Gastrocnemius medialis (tissue), 4 donors: Measurements from ENCODE around the gene NFIA. TPM values are rescaled to one million over a fixed set of nuclear protein-coding genes. Genes with fewer than 3 reads are reported as not detected.

Experiments
- ATAC-seq, 2 donors: fragments of 150-250 bp; one replicate each; pipeline ENCODE4 v1.9.1; 2016
- DNase-seq, 2 donors: peaks; one replicate each; pipeline ENCODE4 v3.0.0-alpha.2; 2019
- H3K27ac ChIP-seq, 4 donors: fragments of 200-600 bp; sonication (generic); 1 replicate in 1 of 4; 2 replicates in 3 of 4; pipeline ENCODE4 v1.5.1; 2016 to 2018; ENCODE audit warnings: mild to moderate bottlenecking in 2 of 4, moderate library complexity in 1 of 4
- H3K27me3 ChIP-seq, 3 donors: fragments of 200-600 bp; sonication (generic) in 2 of 3; 1 replicate in 1 of 3; 2 replicates in 2 of 3; pipeline versions ENCODE4 v1.5.1 to v1.6.0; 2016 to 2019; ENCODE audit warnings: mild to moderate bottlenecking in 1 of 3, moderate library complexity in 1 of 3
- H3K36me3 ChIP-seq, 2 donors: fragments of 200-600 bp; sonication (generic) in 1 of 2; one replicate each; pipeline ENCODE4 v1.5.1; 2017 to 2018
- H3K4me1 ChIP-seq, 2 donors: fragments of 200-600 bp; sonication (generic) in 1 of 2; one replicate each; pipeline ENCODE4 v1.5.1; 2016 to 2017; ENCODE audit warnings: mild to moderate bottlenecking in 2 of 2
- H3K4me3 ChIP-seq, 4 donors: fragments of 200-600 bp; sonication (generic) in 3 of 4; 1 replicate in 1 of 4; 2 replicates in 3 of 4; pipeline ENCODE4 v1.5.1; 2016 to 2019; ENCODE audit warnings: mild to moderate bottlenecking in 2 of 4
- H3K9me3 ChIP-seq, 3 donors: fragments of 200-600 bp; sonication (generic) in 2 of 3; 1 replicate in 1 of 3; 2 replicates in 2 of 3; pipeline ENCODE4 v1.5.1; 2016 to 2019
- POLR2A ChIP-seq, 2 donors: fragments of 450-650 bp; IDR thresholded peaks; one replicate each; pipeline ENCODE4 v1.6.1; 2017; ENCODE audit warnings: antibody characterized with exemption in 2 of 2, mild to moderate bottlenecking in 2 of 2, moderate library complexity in 2 of 2
- in situ Hi-C, 4 donors: fragments of 200-750 bp; cut with MboI; loops; one replicate each; pipeline versions ENCODE4 v1.15.0 to v1.8.0; 2017; ENCODE audit warnings: low sequenced_read_pairs in 4 of 4
- intact Hi-C: fragments of 100-400 bp; cut with DNase I; formaldehyde crosslinking; loops from one replicate; pipeline ENCODE4 v1.15.1; 2023; ENCODE audit warnings: low total_unique reads
- total RNA-seq, 4 donors: library from RNA; depleted of rRNA; stranded (reverse); fragments of >200 nt; gene quantifications; one replicate each; pipeline versions ENCODE4 v1.1.0 to v1.2.3, GENCODE V29; 2016
- TF ChIP-seq, protein P1 (sequence below), 5 experiments: fragments of 450-650 bp in 3 of 5; fragments of 200-600 bp in 2 of 5; sonication (generic) in 2 of 5; IDR thresholded peaks in 4 of 5; conservative IDR thresholded peaks in 1 of 5; 1 replicate in 4 of 5; 2 replicates in 1 of 5; pipeline ENCODE4 v1.5.1; 2016 to 2019; ENCODE audit warnings: antibody characterized with exemption in 5 of 5, mild to moderate bottlenecking in 3 of 5, moderate library complexity in 3 of 5

Gene NFIA
- total RNA-seq, 4 donors from 2014 or later, result 12.9 to 27.0 (median 26.6) TPM

DNA sequence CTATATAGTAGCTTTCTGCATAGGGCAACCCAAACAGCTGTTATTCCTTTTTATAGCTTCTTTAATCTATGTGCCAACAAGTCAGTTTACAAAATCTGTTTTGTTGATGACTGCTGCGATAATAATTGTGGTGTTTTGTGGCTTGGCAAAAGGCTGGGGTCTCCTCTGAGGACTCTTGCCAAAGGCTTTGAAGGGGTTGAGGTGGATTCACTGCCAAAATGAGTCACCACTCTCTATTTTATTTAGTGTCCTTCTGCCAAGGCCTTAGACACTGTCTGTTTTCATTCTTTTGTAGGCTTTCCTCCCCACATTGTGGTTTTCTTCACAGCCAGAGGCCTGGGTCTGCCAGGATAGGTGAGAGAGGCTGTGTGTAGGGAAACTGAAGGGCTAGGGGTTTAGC lies 161.8 kb downstream of the NFIA start:
- in situ Hi-C loops (loop anchor here in 1 of 4 donors (25.0 kb wide), 1 partner anchor 182 kb away; no protein-coding TSS in a partner anchor), intact Hi-C loops (loop anchor here (5.0 to 10.0 kb wide), 4 partner anchors 62 to 201 kb away; no protein-coding TSS in a partner anchor)
- Histone ChIP-seq H3K9me3 (no peaks in the 10 kb centered on the region), H3K4me3 (no peak overlapping the region), H3K36me3 (no peaks in the 10 kb centered on the region), H3K27me3 (no peaks in the 10 kb centered on the region), H3K27ac (peak overlapping the region; percentile 83 to 89 (median 86)), H3K4me1 (peaks cover 69% of the 10 kb centered on the region in 2 donors)
- DNase-seq, result peak in 1 of 2 donors; percentile 31
- ATAC-seq, result peak; percentile 23 to 58
- TF ChIP-seq, protein P1, sequence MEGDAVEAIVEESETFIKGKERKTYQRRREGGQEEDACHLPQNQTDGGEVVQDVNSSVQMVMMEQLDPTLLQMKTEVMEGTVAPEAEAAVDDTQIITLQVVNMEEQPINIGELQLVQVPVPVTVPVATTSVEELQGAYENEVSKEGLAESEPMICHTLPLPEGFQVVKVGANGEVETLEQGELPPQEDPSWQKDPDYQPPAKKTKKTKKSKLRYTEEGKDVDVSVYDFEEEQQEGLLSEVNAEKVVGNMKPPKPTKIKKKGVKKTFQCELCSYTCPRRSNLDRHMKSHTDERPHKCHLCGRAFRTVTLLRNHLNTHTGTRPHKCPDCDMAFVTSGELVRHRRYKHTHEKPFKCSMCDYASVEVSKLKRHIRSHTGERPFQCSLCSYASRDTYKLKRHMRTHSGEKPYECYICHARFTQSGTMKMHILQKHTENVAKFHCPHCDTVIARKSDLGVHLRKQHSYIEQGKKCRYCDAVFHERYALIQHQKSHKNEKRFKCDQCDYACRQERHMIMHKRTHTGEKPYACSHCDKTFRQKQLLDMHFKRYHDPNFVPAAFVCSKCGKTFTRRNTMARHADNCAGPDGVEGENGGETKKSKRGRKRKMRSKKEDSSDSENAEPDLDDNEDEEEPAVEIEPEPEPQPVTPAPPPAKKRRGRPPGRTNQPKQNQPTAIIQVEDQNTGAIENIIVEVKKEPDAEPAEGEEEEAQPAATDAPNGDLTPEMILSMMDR (IDR thresholded peaks at IDR 0.05 in 4 of 5, conservative IDR thresholded peaks at IDR 0.05 in 1 of 5), result no peak
- TF ChIP-seq POLR2A (IDR thresholded peaks at IDR 0.05), result no peak

DNA sequence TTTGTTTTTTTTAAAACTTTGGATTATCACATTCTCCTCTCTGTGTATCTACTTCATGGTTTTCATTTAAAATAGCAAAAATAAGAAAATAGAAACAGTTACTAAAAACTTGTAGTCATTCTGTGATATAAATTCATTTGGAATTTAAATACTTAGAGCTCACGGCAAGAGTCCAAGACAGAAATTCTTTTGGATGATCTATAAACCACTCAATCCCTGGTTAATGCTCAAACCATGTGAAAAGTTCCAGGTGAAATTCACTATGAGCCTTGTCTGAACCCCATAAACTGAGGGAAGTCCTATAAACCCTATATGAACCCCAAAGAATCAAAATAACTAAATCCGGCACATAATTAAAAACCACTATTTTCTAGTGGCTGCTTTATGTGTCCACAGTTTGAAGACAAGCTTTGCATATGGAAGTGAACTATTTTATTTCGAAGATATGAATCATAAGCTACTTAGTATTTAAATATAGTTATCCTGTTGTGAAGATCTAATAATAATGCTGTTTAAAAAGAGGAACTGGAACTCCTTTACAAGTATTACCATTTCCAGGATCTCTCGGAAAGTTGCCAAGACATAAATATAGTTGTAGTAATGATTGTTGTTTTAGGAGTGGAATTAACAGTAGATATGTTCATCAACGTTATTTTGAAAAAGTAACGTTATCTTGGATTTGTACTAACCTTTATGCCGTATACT lies 163.5 kb downstream of the NFIA start:
- intact Hi-C loops, result loop anchor here (10.0 kb wide), 1 partner anchor 199 kb away; no protein-coding TSS in a partner anchor
- DNase-seq, result no peak
- ATAC-seq, result no peak
- Histone ChIP-seq H3K4me1 (peaks cover 60 to 65% of the 10 kb centered on the region in 2 donors), H3K4me3 (no peak overlapping the region), H3K27ac (no peak overlapping the region), H3K27me3 (no peaks in the 10 kb centered on the region), H3K9me3 (no peaks in the 10 kb centered on the region), H3K36me3 (no peaks in the 10 kb centered on the region)
- TF ChIP-seq POLR2A (IDR thresholded peaks at IDR 0.05), result no peak
- TF ChIP-seq, protein P1 (IDR thresholded peaks at IDR 0.05 in 4 of 5, conservative IDR thresholded peaks at IDR 0.05 in 1 of 5), result no peak
- in situ Hi-C loops, result loop anchor here in 1 of 4 donors (25.0 kb wide), 1 partner anchor 184 kb away; no protein-coding TSS in a partner anchor

DNA sequence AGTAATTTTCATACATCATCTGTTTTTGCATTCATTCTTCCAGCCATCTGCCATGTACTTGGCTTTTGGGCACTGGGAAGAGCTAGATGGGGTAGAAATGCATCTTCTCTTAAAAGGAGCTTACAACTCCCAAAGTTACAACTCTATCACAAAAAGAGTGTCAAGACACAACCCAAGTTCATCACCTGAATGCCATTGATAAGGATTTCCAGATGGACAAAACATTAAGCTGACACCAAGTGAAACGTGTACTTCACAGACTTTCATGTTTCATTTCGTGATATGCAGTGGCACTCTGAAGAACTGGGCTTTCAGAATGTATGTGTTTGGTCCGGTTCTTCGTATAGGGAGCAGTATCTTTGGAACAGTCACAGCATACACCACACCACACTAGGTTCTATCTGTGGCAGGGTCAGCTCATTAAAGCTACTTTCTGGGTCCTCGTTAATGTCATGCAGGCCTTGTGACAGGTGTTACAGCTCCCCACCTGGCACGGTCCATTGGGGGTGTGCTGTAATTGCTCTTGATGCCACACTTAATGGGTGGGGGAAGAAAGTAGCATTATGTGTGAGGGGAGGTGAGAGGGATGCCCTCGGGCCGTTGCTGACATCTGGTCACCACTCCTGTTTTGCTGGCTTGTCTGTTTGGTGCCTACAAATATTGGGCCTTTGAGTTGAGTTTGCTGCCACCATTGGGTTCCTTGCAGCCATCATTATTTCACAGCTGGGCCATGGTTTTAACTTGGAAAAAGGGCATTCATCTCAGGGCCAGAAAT lies 164.9 kb downstream of the NFIA start:
- ATAC-seq (no peak), DNase-seq (no peak)
- Histone ChIP-seq H3K4me1 (peaks cover 56 to 61% of the 10 kb centered on the region in 2 donors), H3K36me3 (no peaks in the 10 kb centered on the region), H3K4me3 (no peak overlapping the region), H3K27ac (no peak overlapping the region), H3K27me3 (no peaks in the 10 kb centered on the region), H3K9me3 (no peaks in the 10 kb centered on the region)
- intact Hi-C loops (loop anchor here (10.0 kb wide), 1 partner anchor 198 kb away; no protein-coding TSS in a partner anchor), in situ Hi-C loops (loop anchor here in 1 of 4 donors (25.0 kb wide), 1 partner anchor 185 kb away; no protein-coding TSS in a partner anchor)
- TF ChIP-seq POLR2A (IDR thresholded peaks at IDR 0.05), result no peak
- TF ChIP-seq, protein P1 (IDR thresholded peaks at IDR 0.05 in 4 of 5, conservative IDR thresholded peaks at IDR 0.05 in 1 of 5), result no peak

DNA sequence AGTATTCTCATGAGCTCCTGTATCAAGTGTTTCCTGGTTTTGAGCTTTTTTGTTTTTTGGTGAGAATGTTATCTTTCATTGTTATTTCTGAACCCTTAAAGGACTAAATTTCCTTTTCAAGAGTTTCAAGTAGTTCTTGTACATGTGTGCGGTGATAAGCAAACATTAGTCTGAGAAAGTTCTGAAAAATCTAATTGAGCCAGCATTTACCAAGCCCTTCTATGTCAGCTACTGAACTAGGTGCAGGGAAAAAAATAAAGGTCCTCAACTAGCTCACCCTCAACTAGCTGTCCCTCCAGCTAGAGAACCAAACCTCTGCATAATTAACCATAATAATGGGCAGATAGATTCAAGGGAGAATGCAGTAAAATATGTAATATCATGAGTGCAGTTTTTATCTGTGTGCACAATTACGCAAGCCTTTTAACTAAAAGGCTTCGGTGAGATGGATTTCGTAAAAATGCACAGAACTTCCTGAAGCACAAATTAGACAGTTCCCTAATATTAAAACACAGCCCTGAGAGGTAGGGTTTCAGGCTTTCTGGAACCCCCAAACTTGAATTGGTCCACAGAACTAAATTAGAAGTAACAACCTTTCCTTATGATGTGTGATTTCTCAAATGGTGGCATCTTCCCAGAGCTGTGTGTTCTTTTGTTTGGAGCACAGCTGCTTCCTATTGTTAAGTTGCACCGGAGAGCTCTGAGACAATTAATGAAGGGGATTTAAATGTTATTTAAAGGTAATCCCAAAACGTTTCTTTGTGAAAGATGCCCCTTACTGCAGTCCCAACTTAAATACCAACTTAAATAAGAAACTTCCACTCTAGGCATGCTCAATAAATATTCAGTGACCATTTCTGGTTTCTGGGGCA lies 165.8 kb downstream of the NFIA start:
- intact Hi-C loops, result loop anchor here (10.0 kb wide), 1 partner anchor 197 kb away; no protein-coding TSS in a partner anchor
- peaks cover 54 to 61% of the 10 kb centered on the region in 2 donors for H3K4me1 ChIP-seq
- ATAC-seq, result no peak

More for the DNA sequence above, 165.8 kb downstream of the NFIA start:
- DNase-seq, result no peak
- Histone ChIP-seq H3K36me3 (no peaks in the 10 kb centered on the region), H3K4me3 (no peak overlapping the region), H3K27me3 (no peaks in the 10 kb centered on the region), H3K9me3 (no peaks in the 10 kb centered on the region), H3K27ac (no peak overlapping the region)
- TF ChIP-seq, protein P1 (IDR thresholded peaks at IDR 0.05 in 4 of 5, conservative IDR thresholded peaks at IDR 0.05 in 1 of 5), result no peak
- TF ChIP-seq POLR2A (IDR thresholded peaks at IDR 0.05), result no peak
- in situ Hi-C loops, result loop anchor here in 1 of 4 donors (25.0 kb wide), 1 partner anchor 186 kb away; no protein-coding TSS in a partner anchor
